Measurements from ENCODE around the gene CSMD2.

GRCh38 chr1:33624261-33624990 is 540.6 kb downstream of the CSMD2 start:
- TF ChIP-seq EZH2 (IDR thresholded peaks at IDR 0.05; ENCODE audit: borderline replicate concordance, low read depth, low read length, poor library complexity, severe bottlenecking), result no peak
- no peak for TF ChIP-seq CTCF (conservative IDR thresholded peaks at IDR 0.05; ENCODE audit: low read depth, low read length)
